Sigmoid colon (tissue), 4 donors: ENCODE data around the gene B4GALT6.

Experiments used
- POLR2A ChIP-seq, 2 donors: fragments of 450-650 bp; IDR thresholded peaks; one replicate each; pipeline ENCODE4 v1.6.1; 2016; ENCODE audit warnings: antibody characterized with exemption in 2 of 2, mild to moderate bottlenecking in 2 of 2, moderate library complexity in 2 of 2
- POLR2AphosphoS5 ChIP-seq, 4 donors: sonication (generic); formaldehyde crosslinking; IDR thresholded peaks; one replicate each; pipeline ENCODE4 v1.6.1; 2017; ENCODE audit warnings: antibody characterized with exemption in 4 of 4
- TF ChIP-seq, protein P1 (sequence below), 4 experiments: fragments of 450-650 bp in 3 of 4; fragments of 200-600 bp in 1 of 4; IDR thresholded peaks; one replicate each; pipeline ENCODE4 v1.5.1; 2016 to 2019; ENCODE audit warnings: antibody characterized with exemption in 4 of 4, mild to moderate bottlenecking in 3 of 4, moderate library complexity in 2 of 4

DNA sequence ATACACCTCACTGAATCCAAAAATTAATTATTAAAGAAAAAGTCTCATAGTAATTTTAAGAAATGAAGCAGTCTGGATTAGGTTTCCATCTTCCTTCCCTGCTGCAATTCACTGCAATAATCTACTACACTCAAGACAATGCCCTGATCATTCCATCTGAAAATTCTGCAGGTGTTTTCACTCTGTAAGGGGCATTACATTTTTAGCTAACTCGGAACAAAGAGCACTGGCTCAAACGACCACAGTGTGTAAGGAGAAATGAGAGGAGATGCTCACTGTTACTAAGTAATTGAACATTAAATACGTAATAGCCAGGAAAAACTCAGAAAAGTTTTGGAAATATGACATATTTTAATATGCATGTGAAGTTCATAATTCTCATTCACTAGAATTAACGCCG, 1.3 kb downstream of the B4GALT6 start:
- TF ChIP-seq POLR2AphosphoS5 (IDR thresholded peaks at IDR 0.05) (no peak), POLR2A (IDR thresholded peaks at IDR 0.05) (no peak)
- TF ChIP-seq, protein P1, sequence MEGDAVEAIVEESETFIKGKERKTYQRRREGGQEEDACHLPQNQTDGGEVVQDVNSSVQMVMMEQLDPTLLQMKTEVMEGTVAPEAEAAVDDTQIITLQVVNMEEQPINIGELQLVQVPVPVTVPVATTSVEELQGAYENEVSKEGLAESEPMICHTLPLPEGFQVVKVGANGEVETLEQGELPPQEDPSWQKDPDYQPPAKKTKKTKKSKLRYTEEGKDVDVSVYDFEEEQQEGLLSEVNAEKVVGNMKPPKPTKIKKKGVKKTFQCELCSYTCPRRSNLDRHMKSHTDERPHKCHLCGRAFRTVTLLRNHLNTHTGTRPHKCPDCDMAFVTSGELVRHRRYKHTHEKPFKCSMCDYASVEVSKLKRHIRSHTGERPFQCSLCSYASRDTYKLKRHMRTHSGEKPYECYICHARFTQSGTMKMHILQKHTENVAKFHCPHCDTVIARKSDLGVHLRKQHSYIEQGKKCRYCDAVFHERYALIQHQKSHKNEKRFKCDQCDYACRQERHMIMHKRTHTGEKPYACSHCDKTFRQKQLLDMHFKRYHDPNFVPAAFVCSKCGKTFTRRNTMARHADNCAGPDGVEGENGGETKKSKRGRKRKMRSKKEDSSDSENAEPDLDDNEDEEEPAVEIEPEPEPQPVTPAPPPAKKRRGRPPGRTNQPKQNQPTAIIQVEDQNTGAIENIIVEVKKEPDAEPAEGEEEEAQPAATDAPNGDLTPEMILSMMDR (IDR thresholded peaks at IDR 0.05) = no peak
